IPS DF 19.7 (cell line): ENCODE measurements around the gene MBD5.

ENCODE experiments used
- DNase-seq: peaks from one replicate; pipeline ENCODE4 v3.0.0-alpha.2; 2013; ENCODE audit warnings: low read depth, low spot score

Gene MBD5

DNA sequence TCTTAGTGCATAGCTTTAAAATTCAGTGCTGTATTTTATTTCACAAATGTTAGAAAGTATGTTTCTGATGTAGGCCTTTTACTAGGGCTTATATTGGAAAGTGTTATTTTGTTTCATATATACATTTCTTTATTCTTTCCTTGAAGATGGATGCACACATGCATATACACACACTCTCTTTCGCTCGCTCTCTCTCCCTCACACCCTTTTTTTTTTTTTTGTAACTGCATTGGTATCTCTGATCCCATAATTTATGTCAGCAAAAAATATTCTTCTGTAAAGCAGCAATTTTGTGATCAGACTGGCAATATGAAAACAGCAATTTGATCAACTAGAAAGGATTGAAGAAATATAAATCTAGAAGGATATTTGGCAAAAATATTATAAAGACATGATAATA is 2.0 kb downstream of the MBD5 start:
- no peak for DNase-seq

DNA sequence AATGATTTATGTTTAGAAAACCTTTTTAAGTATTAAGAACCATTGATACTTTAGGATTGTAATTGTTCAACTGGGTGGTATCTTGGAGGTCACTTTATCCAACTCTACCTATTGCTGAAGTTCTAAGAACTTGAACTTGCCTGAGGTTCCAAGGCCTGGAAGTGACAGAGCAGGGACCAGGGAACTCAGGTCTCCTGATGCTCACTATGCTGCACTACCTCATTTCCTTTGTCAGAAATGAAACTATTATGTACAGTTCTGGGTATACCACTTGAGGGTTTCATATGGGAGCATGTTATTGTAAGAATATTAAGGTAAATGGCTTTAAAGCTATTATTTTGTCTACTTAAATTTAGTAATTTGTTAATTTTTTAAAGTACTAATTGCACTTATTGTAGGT is 3.0 kb downstream of the MBD5 start:
- no peak for DNase-seq

DNA sequence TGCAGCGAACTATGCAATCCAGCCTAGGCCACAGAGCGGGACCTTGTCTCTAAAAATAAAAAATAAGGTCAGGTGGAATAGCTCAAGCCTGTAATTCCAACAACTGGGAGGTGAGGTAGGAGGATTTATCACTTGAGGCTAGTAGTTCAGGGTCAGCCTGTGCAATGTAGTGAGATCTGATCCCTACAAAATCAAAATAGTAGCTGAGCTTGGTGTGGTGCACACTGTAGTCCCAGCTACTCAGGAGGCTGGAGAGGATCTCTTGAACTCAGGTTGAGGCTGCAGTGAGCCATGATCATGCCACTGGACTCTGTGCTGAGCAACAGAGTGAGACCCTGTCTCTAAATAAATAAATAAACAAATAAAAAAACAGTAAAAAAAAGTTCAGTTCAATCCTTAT is 5.7 kb downstream of the MBD5 start:
- DNase-seq: no peak

DNA sequence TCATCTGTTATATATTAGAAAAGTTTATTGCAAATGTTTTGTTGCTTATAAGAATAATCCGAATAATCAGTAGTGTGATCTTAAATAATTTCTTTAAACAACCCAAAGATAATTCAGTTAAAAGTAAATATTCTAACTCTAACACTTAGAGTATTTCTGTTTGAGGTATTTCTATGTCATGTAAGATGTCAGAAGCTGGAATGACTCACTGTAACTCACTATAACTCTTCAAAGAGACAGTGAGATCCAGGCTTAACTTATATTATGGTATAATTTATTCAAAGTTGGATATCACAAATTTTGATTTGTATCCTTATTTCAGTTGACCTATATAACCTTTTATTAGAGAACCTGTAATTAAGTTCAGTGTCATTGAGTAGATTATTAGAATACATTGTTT is 6.9 kb downstream of the MBD5 start:
- DNase-seq: no peak

DNA sequence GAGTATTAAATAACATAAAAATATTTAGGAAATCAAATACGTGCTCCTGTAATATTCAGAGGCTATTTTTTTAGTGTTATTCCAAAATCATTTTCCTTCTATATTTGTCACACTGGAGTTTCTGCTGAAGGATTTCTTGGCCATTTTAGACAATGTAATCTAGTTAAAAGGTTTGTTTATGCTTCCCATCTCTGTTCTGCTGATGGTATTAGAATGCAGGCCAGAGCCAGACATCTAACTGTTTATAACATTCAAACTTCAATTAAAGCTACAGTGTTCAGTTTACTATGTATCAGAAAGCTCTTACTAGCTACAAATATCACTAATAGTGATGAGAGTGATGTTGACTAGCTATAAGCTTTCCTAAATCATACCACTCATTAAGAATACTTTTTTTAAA is 7.9 kb downstream of the MBD5 start:
- no peak for DNase-seq

DNA sequence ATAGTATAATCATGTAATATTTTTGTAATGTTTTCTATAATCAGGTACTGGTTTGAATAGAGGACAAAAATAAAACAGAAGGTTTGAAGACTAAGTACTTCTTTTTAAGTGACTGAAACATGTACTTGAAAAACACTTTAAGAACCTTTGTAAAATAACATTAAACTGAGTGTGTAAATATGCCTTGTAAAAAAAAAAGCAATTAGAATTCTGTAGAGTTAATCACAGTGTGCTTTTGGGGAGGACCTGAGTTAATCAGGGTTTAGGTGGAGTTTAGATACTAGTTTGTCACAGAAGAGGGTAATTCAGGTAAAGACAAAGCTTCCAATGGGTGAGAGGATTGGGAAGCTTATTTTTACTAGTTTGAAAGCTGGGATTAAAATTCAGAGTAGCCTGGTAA is 10.3 kb downstream of the MBD5 start:
- no peak for DNase-seq

DNA sequence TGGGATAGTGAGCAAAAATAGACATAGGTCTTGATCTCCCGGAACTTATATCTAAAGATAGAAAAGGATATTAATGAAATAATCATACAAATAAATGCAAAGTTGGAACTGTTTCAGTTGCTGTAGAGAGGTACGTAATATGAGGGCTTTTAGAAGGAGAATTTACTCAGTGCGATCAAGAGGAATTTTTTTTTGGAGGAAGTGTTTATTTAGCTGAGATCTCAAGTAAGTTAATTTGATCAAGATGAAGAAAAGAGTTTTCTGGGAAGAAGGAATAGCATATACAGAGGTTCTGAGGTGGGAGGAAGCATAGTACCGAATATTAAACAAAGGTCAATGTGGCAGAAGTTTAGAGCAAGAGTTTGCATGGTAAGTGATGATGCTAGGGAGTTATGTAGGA is 11.3 kb downstream of the MBD5 start:
- DNase-seq: no peak

DNA sequence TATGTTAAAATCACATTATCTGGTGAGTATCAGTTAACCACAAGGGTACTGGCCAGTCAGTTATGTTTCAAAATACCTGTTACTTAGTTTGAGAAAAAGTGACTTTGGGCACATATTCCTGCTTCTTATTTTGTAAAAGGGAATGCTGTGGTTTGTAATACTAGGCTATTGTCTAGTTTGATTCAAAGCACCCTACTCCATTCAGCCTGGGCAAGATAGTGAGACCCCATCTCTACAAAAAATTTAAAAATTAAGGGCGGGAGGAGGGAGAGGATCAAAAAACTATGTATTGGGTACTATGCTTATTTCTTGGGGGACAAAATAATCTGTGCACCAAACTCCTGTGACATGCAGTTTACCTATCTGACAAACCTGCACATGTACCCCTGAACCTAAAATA is 18.9 kb downstream of the MBD5 start:
- no peak for DNase-seq

DNA sequence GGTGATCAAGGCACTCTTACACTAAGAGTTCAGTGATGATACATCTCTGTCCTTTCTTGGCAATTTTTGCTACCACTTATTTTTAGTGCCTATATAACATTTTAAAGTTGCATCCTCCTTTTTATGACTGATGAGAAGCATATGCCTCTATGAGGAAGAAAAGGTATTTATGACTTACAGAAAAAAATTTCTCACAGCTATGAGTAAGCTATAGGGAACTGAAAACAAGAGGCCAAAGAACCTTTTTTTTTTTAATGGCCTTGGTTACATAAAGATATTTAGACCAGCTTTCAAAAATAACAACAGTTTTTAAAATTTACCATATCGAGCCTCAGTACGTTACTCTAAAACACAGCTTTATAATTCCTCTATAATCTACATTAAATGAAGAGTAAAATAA is 21.3 kb downstream of the MBD5 start:
- DNase-seq: no peak

DNA sequence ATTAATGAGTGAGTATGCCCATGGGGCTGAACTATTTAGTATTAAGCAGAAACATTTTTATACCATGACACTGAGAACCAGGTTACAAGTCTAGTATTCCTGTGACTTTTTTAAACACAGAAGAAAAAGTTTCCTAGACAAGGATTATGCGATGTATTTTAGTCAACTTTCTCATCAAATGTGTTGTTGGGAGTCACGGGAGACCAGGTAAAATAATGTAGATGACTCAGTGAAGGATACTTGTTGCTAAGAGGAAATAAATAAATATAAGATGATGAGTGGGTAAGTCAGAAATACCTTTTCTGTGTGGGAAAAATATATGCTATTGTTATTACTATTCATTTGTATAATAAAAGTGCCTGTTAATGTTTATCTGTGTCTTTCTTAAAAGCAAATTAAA is 23.4 kb downstream of the MBD5 start:
- no peak for DNase-seq

DNA sequence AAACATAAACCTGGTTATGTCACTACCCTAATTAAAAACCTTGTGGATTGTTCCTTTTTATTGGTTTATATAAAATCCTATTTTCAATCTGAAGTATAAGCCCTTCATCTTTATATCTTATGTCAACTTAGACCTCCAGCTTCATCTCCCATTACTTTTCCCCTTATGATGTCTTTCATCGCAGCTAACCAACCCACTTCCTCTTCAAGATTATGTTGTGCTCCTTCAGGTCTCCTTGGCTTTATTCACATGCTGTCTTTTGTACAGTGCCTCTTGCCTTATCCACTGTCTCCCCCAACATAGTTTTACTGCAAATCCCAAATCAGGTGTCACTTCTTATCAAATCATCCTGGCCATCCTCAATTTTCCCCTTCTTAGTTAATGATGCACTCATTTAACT is 25.9 kb downstream of the MBD5 start:
- DNase-seq: no peak

DNA sequence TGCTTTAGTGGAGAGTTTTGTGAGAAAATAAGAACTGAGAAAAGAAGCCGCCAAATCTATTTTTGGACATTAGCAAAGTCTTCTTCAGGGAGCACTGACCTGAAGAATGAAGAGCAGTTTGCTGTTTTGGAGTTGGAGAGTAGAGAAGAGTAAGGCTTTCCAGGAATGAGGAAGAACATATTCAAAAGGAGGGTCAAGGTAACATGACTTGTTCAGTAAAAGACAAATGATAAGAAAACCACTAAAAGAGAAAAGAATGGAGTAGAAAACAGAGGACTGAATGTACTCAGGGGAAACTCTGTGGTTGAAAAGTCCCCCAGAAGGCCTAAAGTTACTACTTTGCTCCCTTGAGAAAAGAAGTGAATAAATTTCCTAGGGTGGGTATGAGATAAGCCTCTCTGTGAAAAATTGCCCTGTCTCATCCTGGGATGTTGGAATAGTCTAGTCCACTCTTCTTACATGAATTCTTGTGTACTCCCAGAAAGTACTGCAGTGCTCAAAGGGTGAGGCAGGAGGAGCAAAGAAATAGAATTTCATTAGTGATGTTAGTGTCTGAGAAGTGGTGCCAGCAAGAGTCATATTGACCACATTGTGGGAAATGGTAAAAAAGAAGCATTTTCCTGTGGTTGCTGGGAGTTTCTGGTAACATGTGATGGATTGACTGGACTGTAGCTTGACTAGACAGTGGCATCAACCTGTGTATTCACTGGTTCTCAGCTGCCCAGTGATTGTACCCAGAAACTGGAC is 27.8 kb downstream of the MBD5 start:
- DNase-seq: no peak

DNA sequence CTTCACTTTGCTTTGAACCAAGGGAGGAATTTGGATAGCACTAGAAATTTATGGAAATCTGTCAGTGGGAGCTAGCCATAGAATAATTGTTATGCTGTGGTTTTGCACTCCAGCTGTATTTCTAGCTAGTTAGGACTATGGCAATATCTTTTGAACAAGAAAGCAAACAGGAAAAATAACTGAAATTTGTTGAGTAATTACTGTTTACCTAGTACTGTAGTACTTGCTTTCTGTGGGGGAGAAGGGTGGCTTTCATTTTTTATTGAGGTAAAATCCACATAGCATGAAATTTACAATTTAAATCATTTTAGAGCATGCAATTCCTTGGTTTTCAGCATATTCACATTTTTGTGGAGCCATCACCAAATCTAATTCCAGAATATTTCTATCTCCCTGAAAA is 28.4 kb downstream of the MBD5 start:
- DNase-seq: no peak

DNA sequence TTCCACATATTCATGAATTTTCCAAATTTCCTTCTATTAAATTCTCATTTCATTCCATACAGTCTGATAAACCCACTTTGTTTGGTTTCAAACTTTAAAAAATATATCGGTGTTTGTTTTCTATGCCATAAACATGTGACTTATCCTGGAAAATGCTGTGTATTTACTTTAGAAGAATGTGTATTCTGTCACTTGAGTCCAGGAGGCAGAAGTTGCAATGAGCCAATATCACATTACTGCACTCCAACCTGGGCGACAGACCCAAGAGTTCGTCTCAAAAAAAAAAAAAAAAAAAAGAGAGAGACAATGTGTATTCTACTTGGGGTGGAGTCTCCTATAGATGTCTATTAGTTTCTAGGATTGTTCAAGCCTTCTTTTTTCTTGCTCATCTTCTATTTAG is 31.8 kb downstream of the MBD5 start:
- no peak for DNase-seq

DNA sequence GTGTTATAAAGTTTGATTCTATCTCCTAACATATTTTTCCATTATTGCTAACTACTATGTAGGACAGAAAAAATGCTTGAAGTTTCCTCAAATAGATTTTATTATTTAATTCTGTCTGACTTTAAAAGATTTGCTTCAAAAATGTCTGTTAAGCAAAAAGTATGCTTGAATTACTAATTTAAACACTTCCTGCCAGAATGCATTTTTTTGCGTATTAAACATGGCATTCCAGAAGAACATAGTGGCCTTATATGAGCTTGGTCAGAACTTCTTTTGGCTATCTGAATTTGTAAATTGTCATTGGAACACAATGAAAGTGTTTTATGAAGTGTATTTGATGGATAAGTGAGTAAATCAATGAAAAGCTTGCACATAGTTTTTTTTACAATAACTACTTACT is 37.8 kb downstream of the MBD5 start:
- DNase-seq: no peak

DNA sequence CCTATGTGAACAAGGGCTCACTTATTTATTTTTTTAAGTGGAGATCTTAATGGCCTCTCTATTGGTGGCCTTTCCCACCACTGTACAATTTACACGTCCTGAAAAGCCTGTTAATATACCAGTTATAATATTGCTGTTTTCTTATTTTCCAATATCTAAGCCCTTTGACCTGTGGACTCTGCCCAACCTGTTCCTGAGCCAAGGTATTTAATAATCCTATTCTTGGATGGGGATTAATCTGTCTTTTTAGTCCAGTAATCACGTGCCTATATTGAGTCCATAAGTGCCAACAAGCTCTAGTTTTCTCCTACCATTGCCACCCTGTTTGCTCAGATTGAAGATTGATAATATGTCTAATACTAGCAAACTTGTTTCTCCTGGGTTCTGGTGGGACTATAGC is 42.7 kb downstream of the MBD5 start:
- DNase-seq: no peak

DNA sequence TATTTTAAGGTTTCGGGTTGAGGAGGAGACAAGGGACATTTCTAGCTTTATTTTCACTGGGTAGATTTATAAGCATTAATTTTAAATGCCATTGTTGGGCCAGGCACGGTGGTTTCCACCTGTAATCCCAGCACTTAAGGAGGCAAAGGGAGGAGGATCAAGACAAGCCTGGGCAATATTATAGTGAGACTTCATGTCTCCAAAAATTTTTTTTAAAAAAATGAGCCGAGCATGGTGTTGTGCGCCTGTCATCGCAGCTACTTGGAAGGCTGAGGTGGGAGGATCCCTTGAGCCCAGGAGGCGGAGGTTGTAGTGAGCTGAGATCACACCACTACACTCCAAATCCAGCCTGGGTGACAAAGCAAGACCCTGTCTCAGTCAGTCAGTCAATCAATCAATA is 45.0 kb downstream of the MBD5 start:
- no peak for DNase-seq

DNA sequence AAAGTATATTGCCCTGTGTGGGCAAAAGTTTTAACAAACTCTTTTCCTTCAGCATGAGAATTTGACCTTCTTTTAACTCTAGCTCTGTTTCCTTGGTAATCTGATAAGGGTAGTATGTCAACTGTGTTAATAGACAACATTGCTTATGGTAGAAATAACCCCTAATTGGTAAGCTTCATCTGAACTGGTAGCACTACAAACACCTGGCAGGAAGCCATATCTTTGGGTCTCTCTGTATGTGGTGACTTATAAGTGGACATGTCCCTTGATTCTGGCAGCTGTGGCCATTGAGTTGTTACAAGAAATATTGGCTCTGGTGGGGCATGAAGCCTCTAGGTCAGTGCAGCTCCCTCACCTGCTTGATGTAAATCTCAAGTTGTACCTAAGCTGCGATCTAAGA is 46.9 kb downstream of the MBD5 start:
- DNase-seq: no peak

DNA sequence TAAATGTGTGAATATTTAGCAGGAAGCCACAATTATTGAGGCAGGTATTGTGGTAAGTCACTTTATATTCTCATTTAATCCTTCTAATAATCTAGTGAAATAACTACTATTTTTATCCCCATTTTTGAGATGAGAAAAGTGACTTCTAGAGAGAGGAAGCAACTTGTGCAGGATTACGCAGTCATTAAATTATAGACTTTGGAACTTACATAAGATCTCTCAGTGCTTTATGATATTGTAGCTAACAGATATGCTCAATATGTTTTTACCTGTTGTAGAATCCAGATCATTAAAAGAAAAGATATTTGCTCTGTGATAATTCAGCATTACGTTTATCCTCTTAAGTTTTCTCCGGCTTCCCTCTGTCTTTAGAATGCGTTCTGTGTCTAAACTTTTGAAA is 50.5 kb downstream of the MBD5 start:
- no peak for DNase-seq

DNA sequence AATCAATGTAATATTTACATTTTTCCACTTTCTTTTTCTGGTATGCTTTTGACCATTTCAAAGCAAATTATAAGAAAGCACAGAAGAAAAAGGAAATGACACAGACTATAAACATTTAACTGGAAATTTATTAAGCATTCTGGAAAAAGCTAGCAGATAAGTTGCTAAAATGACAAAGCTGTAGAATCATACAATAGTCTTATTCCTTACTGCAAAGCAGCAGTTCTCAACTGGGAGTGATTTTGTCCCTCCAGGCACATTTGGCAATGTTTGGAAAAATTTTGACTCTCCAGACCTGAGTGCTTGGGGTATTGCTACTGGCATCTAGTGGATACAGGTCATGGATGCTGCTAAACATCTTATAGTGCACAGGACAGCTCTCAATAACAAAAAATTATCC is 75.1 kb downstream of the MBD5 start:
- no peak for DNase-seq

DNA sequence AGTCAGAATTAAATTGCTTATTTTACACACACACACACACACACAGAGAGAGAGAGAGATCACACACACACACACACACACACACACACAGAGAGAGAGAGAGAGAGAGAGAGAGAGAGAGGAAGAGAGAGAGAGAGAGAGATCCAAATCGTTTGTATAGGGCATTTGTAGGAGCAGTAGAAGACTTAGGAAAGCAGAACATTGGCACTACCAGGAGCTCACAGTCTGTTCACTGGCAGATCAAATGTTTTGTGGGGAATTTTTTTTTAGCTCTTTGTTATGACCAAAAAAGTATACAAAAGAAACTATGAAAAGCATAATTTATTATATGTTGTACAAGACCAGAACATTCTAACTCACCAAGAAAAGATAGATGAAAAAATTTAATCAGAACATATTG is 81.8 kb downstream of the MBD5 start:
- no peak for DNase-seq

DNA sequence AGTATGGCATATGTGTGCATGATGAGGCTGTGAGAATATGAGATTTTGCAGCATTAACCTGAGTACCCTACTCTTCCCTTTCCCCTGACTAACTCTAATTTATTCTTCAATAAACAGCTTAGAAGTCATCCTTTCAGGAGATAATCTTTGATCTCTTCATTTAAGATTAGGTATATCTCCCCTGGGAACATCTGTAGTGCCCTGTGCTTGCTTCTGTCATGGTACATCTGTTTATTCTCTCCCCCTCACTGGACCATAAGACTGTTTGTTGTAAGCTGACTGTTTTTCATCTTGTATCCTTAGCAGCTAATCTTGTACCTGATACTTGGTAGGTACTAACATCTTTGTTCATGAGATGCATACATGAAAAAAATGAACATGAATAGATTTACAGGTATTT is 83.1 kb downstream of the MBD5 start:
- no peak for DNase-seq

DNA sequence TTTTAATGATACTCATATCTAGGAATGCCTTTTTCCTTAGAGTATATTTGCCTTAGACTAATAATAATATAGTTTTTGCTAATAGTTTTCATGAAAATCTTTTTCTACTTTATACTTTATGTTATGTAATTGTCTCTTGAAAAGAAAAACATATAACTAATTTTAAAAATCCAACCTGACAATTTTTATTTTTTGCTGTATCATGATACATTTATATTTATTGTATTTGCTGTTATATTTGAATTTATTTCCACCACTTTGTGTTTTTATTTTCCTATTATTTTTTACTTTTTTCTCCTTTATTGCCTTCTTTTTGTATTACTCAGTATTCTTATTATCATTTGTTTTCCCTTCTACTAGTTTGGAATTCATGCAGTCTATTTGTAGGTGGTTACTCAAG is 85.4 kb downstream of the MBD5 start:
- DNase-seq: no peak

DNA sequence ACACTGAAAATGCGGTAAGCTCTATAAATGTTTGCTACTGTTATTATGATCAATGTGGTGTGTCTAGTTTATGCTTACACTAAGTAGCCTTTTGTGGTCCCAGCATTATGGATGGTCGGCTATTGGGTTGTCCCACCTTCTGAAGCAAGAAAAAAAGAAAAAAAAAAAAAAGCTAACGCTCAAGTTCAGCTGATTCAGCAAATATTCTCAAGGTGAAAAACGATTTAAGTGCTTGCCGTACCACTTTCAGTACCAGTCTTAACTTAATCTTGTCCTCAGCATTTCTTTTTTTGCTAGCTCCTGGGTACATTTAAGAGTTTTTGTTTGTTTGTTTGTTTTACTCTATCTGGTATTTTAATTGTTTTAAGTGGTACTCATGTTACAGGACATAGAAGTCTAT is 87.5 kb downstream of the MBD5 start:
- no peak for DNase-seq
